Thyroid gland (tissue), 4 donors: ENCODE measurements around the gene ELAVL2. TPM values are rescaled to one million over a fixed set of nuclear protein-coding genes. Genes with fewer than 3 reads are reported as not detected.

Experiments used
- DNase-seq, 2 donors: peaks; one replicate each; pipeline ENCODE4 v3.0.0-alpha.2; 2019
- H3K27ac ChIP-seq, 3 donors: fragments of 200-600 bp; sonication (generic); 1 replicate in 2 of 3; 2 replicates in 1 of 3; pipeline ENCODE4 v1.5.1; 2016 to 2019; ENCODE audit warnings: mild to moderate bottlenecking in 1 of 3, moderate library complexity in 1 of 3
- H3K27me3 ChIP-seq: fragments of 200-600 bp; sonication (generic); one replicate; pipeline ENCODE4 v1.5.1; 2019
- H3K36me3 ChIP-seq, 2 donors: fragments of 200-600 bp; sonication (generic); one replicate each; pipeline ENCODE4 v1.5.1; 2016 to 2019
- H3K4me1 ChIP-seq, 2 donors: fragments of 200-600 bp; sonication (generic); one replicate each; pipeline ENCODE4 v1.5.1; 2017 to 2019
- H3K4me3 ChIP-seq, 3 donors: fragments of 200-600 bp; sonication (generic); replicated peaks in 1 of 3; 1 replicate in 2 of 3; 2 replicates in 1 of 3; pipeline ENCODE4 v1.5.1; 2016; ENCODE audit warnings: mild to moderate bottlenecking in 1 of 3
- H3K9me3 ChIP-seq: fragments of 200-600 bp; sonication (generic); one replicate; pipeline ENCODE4 v1.5.1; 2017
- CTCF ChIP-seq, 6 experiments: fragments of 200-600 bp in 3 of 6; fragments of 450-650 bp in 3 of 6; sonication (generic) in 3 of 6; IDR thresholded peaks; one replicate each; pipeline ENCODE4 v1.5.1; 2016 to 2019; ENCODE audit warnings: antibody characterized with exemption in 6 of 6, mild to moderate bottlenecking in 2 of 6, inconsistent platforms in 1 of 6, moderate library complexity in 1 of 6
- POLR2A ChIP-seq, 2 donors: fragments of 450-650 bp; IDR thresholded peaks; one replicate each; pipeline ENCODE4 v1.6.1; 2017; ENCODE audit warnings: antibody characterized with exemption in 2 of 2, mild to moderate bottlenecking in 2 of 2, moderate library complexity in 1 of 2
- whole genome bisulfite sequencing, 2 donors: methylation state at CpG; one replicate each; pipeline ENCODE4 v1.1.5; 2017; 5-methylcytosine and 5-hydroxymethylcytosine counted together
- intact Hi-C: fragments of 100-400 bp; cut with DNase I; formaldehyde crosslinking; loops from one replicate; pipeline ENCODE4 v1.15.1; 2023
- total RNA-seq, 4 donors: library from RNA; depleted of rRNA; stranded (reverse); fragments of >200 nt; gene quantifications; one replicate each; pipeline ENCODE4 v1.2.3, GENCODE V29; 2016

Gene ELAVL2
- total RNA-seq, 4 donors from 2014 or later, result 0.24 to 0.33 (median 0.27) TPM; not detected in 1

DNA sequence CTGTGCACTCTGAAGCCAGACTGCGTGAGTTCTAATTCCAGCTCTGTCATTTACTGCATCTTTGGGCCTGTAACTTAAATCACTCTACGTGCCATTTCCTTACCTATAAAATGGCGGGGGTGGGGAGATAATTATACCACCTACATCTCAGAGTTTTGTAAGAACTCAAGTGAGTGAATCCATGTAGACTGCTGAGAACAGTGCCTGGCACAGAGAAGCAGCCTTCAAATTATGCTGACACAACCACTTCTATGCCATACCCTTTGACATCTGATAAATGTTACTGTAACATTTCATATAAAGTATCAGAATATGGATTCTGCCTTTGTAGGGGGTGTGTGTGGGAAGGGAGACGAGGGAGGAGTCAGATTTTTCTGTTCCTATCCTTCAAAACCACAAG lies 27.7 kb downstream of the ELAVL2 start:
- intact Hi-C loops, result no loop called here
- no peak for DNase-seq
- Histone ChIP-seq H3K27ac (no peak overlapping the region), H3K4me1 (no peaks in the 10 kb centered on the region), H3K36me3 (no peaks in the 10 kb centered on the region), H3K9me3 (no peaks in the 10 kb centered on the region), H3K4me3 (no peak overlapping the region), H3K27me3 (no peaks in the 10 kb centered on the region)
- WGBS, 2 donors, result 92 to 94% methylated on average over 4 of the region's 4 CpGs
- TF ChIP-seq POLR2A (IDR thresholded peaks at IDR 0.05) (no peak), CTCF (IDR thresholded peaks at IDR 0.05) (no peak)

- H3K9me3 ChIP-seq, result no peaks in the 10 kb centered on the region
- no peak overlapping the region for H3K4me3 ChIP-seq
- H3K27ac ChIP-seq, result no peak overlapping the region
- intact Hi-C loops, result no loop called here
- DNase-seq, result no peak
- TF ChIP-seq POLR2A (IDR thresholded peaks at IDR 0.05), result no peak
- TF ChIP-seq CTCF (IDR thresholded peaks at IDR 0.05), result no peak
- no peaks in the 10 kb centered on the region for H3K36me3 ChIP-seq
- H3K27me3 ChIP-seq, result no peaks in the 10 kb centered on the region
- WGBS, 2 donors, result 86 to 91% methylated on average over 3 of the region's 3 CpGs
- no peaks in the 10 kb centered on the region for H3K4me1 ChIP-seq
Observed at GRCh38 chr9:23796209-23796608, 29.8 kb downstream of the ELAVL2 start.

GRCh38 chr9:23790351-23791260 lies 35.4 kb downstream of the ELAVL2 start:
- H3K4me1 ChIP-seq, result no peaks in the 10 kb centered on the region
- no peak overlapping the region for H3K4me3 ChIP-seq
- intact Hi-C loops, result no loop called here
- 41 to 46% methylated on average over 9 of the region's 9 CpGs for WGBS, 2 donors
- H3K36me3 ChIP-seq, result no peaks in the 10 kb centered on the region
- no peak for DNase-seq
- no peak for TF ChIP-seq CTCF (IDR thresholded peaks at IDR 0.05)
- no peak for TF ChIP-seq POLR2A (IDR thresholded peaks at IDR 0.05)
- no peaks in the 10 kb centered on the region for H3K9me3 ChIP-seq
- H3K27me3 ChIP-seq, result no peaks in the 10 kb centered on the region
- no peak overlapping the region for H3K27ac ChIP-seq

DNA sequence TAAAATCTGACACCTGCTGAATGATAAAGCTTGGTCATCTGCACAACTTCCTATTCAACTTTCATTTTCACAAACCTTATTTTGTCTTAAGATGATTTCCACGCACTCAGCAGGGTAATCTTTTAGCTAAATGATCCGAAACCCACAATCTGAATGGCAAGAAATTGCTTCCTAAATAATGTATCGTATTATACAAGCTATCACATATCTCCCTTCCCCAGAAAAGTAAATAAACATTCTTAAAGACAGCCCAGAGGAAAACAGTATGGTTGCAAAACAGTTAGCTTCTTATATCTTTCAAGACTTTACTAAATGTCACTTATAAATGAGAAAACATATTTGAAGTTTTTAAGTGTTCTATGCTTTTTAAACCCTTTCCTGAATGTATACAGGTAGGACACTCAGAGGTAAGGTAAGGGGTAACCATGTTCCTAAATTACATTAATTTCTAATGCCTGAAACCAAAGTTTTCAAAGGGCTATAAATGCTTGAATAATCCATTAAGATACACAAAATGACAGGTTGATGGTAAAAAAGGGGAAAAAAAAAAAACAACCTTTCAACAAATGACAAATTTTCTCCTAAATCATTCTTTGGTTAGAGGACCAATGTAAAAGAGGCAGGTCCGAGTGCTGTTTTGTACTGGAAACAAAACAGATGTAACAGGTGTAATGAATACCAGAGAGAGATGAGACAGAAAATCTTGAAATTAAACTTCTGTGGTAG lies 36.3 kb downstream of the ELAVL2 start:
- H3K27ac ChIP-seq, result no peak overlapping the region
- no peaks in the 10 kb centered on the region for H3K27me3 ChIP-seq
- H3K9me3 ChIP-seq, result no peaks in the 10 kb centered on the region
- TF ChIP-seq POLR2A (IDR thresholded peaks at IDR 0.05) (no peak), CTCF (IDR thresholded peaks at IDR 0.05) (no peak)
- no peak for DNase-seq
- H3K4me1 ChIP-seq, result no peaks in the 10 kb centered on the region
- 88% methylated on average over 4 of the region's 4 CpGs for WGBS, 2 donors
- no peaks in the 10 kb centered on the region for H3K36me3 ChIP-seq
- intact Hi-C loops, result no loop called here
- no peak overlapping the region for H3K4me3 ChIP-seq

- H3K27me3 ChIP-seq, result no peaks in the 10 kb centered on the region
- intact Hi-C loops, result no loop called here
- no peak for TF ChIP-seq CTCF (IDR thresholded peaks at IDR 0.05)
- no peak for TF ChIP-seq POLR2A (IDR thresholded peaks at IDR 0.05)
- DNase-seq, result no peak
- H3K4me3 ChIP-seq, result no peak overlapping the region
- H3K4me1 ChIP-seq, result no peaks in the 10 kb centered on the region
- H3K9me3 ChIP-seq, result no peaks in the 10 kb centered on the region
- H3K27ac ChIP-seq, result no peak overlapping the region
- WGBS, 2 donors, result 91 to 100% methylated on average over 1 of the region's 1 CpG
- H3K36me3 ChIP-seq, result no peaks in the 10 kb centered on the region
Observed at GRCh38 chr9:23784962-23785361, 41.1 kb downstream of the ELAVL2 start.
